Ishikawa (cell line): ENCODE results near the gene NLGN1.

Experiments
- CREB1 ChIP-seq: IDR thresholded peaks from 2 replicates; pipeline ENCODE4 v1.6.1; 2012; ENCODE audit warnings: low read depth
- EP300 ChIP-seq: IDR thresholded peaks from 2 replicates; pipeline ENCODE4 v1.6.1; 2012; ENCODE audit warnings: borderline replicate concordance
- FOXM1 ChIP-seq: IDR thresholded peaks from 2 replicates; pipeline ENCODE4 v1.6.1; 2012; ENCODE audit warnings: low read depth, borderline replicate concordance
- MAX ChIP-seq: IDR thresholded peaks from 2 replicates; pipeline ENCODE4 v1.6.1; 2012
- NFIC ChIP-seq: IDR thresholded peaks from 2 replicates; pipeline ENCODE4 v1.6.1; 2012
- RAD21 ChIP-seq: IDR thresholded peaks from 2 replicates; pipeline ENCODE4 v1.6.1; 2012; ENCODE audit warnings: low read depth
- REST ChIP-seq: IDR thresholded peaks from 2 replicates; pipeline ENCODE4 v1.6.1; 2012; ENCODE audit warnings: low read depth, mild to moderate bottlenecking
- TAF1 ChIP-seq: IDR thresholded peaks from 2 replicates; pipeline ENCODE4 v1.6.1; 2012; ENCODE audit warnings: low read depth, mild to moderate bottlenecking
- TCF12 ChIP-seq: IDR thresholded peaks from 2 replicates; pipeline ENCODE4 v1.6.1; 2012; ENCODE audit warnings: low read depth
- USF1 ChIP-seq: IDR thresholded peaks from 2 replicates; pipeline ENCODE4 v1.6.1; 2012
- YY1 ChIP-seq: IDR thresholded peaks from 2 replicates; pipeline ENCODE4 v1.6.1; 2012; ENCODE audit warnings: low read depth

GRCh38 chr3:174061731-174062130 is 664.2 kb downstream of the NLGN1 start:
- TF ChIP-seq USF1: no peak
- TF ChIP-seq CREB1: no peak
- TF ChIP-seq NFIC: no peak
- no peak for TF ChIP-seq TCF12
- TF ChIP-seq RAD21: no peak
- TF ChIP-seq YY1: no peak
- no peak for TF ChIP-seq TAF1
- no peak for TF ChIP-seq FOXM1
- TF ChIP-seq MAX: no peak
- no peak for TF ChIP-seq REST
- no peak for TF ChIP-seq EP300
